HG02938 (cell line): ENCODE measurements around the gene PEX1.
"Not testable (repeated sequence)": the region's sequence is repeated elsewhere in the genome, so short reads cannot be mapped to it uniquely, and the experiment has no call there.

Source experiments
- ATAC-seq: cut with Tn5 transposase; IDR thresholded peaks from one replicate; pipeline ENCODE4 v1.9.1; 2021; ENCODE audit warnings: mild to moderate bottlenecking, moderate library complexity; ENCODE audit not compliant: unreplicated experiment

The PEX1 gene

DNA sequence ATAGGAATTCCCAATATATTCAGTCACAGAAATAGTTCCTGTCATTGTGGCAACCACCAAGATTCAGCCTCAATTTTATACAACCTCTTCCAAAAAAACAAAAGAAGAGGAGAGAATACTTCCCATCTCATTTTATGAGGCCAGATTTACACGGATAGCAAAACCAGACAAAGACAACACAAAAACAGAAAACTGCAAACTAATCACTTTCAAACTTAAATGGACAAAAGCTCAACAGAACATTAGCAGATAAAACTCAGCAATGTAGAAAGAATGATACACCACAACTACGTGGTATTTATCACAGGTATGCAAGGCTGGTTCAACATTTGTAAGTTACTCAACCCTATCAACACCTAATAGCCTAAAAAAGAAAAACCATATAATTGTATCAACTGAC, 22.0 kb downstream of the PEX1 start:
- no peak for ATAC-seq

DNA sequence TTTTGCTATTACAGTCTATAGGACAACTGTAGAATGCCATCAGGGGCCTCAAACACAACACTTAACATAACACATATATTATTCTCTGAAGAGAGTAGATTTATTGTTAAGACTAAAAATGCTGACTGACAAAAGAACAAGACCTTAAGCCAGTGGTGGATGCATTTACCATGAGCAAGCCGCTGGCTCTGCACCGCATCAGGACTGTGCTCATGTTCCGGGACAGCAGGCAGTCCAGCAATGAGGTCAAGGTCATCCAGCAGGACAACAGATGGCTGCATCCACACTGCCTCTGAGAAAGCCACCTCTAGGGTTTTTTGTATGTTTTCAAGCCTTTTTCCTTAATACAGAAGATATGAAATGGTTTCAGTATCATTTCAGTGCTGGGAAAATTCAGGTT, 23.8 kb downstream of the PEX1 start:
- ATAC-seq: no peak

DNA sequence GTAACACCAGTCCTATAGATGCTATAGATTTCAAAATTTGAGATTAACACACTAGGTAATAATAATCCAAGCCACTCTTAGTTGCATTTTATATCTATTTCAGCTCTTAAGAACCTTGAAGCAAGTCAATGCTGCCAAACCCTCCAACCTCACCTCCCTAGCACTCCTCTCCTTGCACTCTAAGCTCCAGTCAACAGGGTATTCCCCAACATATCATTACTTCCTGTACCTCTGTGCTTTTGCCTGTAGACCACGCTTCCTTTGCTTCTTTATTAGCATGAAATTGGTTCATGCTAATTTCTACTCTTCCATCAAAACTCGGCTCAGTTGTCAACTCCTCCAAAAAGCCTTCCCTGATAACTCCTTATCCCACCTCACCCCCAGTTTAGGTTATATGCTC, 24.6 kb downstream of the PEX1 start:
- no peak for ATAC-seq

GRCh38 chr7:92498557-92498956, 29.8 kb downstream of the PEX1 start:
- no peak for ATAC-seq

DNA sequence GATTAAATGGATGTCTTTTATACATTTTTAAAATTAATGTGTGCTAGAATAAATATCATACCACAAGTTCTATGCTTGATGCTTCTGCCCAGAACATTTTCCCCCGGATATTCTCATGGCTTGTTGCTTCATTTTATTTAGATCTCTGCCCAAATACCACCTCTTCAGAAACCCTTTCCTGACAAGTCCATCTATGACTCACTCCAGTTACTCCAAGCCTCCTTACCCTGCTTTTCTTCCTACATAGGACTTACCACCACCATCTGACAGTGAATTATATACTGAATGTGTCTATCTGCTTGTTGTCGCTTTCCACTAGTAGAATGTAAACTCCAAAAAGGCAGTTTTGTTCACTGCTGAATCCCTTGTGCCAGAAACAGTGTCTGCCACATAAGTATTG, 31.4 kb downstream of the PEX1 start:
- no peak for ATAC-seq

- ATAC-seq: no peak
These were observed 38.7 kb downstream of the PEX1 start for GRCh38 chr7:92489634-92490033.

DNA sequence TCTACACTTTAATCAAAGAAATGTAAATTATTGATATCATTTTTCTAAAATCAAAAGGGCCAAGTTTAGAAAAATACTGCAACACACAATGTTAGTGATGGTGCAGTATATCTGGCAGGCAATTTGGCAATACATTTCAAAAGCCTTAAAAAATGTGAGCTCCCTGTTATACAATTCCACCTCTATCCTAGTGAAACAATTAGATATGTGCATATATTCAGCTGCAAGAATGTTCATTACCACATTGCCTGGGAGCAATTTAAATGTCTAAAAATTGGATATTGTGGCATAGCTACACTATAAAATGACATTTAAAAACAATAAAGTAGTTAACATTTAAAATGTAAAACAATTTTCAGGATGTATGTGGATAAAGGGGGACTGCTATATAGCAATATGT, 40.5 kb downstream of the PEX1 start:
- ATAC-seq: no peak

DNA sequence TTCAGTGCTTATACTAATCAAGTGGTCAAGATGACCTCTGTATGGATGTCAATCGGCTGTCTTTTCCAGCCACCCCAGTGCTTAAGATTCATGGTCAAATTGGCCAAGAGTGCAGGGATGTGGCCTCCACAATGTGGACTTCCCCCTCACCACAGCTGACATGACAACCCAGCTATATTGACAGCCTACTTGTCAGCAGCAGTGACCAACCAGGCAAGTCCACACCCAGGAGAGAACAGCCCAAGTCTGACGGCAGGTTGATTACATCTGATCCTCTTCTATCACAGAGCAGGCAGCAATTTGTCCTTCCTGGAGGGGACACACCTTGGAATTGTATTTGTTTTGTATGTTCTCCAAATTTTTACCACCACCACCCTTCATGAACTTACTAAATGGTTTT, 42.3 kb downstream of the PEX1 start:
- ATAC-seq: no peak

DNA sequence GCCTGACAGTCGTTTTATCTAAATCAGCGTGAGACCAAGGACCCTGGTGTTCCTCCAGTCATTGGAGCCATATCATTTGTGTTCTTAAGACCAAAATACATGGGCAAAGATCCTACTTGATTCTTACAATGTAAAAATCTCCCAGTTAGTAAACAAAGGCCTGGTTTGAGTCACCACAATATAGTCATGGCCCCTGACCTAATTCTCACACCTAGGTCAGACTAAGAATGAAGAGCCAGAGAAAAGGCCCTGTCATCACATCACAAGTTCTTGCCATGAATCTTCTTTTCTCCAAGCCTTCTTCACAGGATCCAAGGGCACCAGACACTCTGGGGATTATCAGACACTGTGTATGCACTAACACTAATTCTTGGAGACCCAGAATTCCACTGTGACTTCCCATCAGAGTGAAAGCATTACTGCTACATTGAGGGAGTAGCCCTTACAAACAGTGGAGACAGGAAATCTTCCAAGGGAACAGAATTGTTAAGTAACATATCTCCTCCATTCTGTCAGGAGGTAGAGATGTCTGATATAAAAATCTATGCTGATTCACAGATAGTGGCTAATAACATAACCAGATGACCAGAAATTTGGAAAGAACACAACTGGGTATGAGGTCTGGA, 42.9 kb downstream of the PEX1 start:
- no peak for ATAC-seq

- not testable (repeated sequence) for ATAC-seq
These were observed 44.1 kb downstream of the PEX1 start for GRCh38 chr7:92484226-92484625.

DNA sequence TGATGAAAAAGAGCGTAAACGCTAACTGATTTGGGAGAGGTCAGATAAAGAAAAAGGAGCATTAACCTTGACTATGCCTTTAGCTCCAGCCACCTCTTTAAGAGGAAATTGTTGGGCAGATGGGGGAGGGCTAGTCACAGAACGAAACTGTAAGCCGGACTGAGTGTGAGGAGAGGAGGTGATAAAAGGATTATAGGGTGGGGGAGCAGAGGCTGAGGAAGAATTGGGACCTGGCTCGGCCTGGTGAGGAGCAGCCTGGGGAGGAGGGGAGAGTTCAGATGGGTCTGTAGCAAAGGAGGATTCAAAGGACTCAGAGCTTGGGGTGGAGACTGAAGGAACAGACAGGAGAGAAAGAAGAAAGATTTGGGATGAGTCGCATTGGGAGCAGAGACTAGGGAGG, 44.7 kb downstream of the PEX1 start:
- ATAC-seq: not testable (repeated sequence)

GRCh38 chr7:92479146-92479545, 49.2 kb downstream of the PEX1 start:
- ATAC-seq: not testable (repeated sequence)

DNA sequence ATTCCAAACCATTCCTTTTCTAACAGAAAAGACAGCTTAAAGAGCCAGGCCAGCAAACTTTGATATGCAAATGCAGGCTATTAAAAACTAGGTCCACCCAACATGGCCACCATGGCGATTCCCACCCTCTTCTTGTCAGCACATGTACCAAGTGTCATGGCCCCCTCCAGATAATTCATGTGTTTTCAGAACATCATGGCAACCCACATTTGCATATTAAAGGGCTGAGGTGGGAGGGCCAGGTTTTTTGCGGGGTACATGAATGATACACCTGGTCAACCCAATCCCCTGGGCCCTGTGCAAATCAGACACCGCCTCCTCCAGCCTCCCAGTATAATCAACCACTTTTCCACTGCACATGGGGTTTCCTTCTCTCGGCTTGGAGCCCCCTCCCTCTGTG, 49.6 kb downstream of the PEX1 start:
- ATAC-seq: no peak

GRCh38 chr7:92478095-92478494, 50.2 kb downstream of the PEX1 start:
- no peak for ATAC-seq

DNA sequence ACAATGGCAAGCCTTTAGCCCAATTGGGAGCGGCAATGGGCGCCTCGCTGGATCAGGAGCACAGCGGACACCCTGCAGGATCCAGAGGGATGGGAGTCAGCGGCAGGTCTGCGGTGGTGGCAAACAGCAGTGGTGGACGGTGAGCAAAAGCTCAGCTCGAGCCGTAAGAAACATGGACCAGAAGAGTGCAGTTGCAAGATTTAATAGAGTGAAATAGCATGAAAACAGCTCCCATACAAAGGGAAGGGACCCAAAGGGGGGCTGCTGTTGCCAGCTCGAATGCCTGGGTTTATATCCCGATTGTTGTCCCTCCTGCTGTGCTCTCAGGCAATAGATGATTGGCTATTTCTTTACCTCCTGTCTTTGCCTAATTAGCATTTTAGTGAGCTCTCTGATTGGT, 50.6 kb downstream of the PEX1 start, which contains the start of gene ERVW-1:
ERVW-1 (minus strand) TSS at position 266 of the 400 bp plus-strand sequence. CDS start 7,565 bp downstream, outside the sequence.
- not testable (repeated sequence) for ATAC-seq

DNA sequence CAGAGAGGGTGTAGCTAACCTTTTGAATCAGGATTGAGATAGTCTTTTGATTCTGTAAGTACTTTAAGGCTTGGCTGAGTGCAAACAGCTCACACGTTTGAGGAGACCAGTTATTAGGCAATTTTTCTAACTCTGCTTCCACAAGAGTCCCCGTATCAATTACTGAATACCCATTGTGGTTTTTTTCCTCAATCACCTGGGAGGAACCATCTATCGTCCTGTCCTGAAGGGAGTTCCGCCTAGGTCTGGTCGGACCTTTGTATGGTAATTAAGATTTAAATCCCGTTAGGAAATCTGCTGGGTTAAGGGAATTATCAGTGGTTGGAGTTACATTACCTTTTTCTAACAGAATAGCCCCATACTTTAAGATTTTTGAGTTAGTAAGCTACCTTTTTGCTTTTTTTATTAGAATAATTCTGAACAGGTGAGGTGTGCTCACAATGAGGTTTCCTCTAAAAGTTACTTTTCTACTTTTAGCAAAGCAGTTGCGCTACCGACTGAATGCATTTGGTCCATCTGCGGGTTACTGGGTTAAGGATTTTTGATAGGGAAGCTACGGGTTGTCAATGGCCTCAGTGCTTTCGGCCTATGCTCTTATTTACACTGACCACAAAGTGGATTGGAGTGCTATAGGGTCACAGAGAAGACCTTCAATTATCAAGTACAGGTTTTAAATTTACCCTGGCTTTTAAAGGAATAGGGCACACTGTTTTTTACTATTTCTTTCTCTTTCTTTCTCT, 52.3 kb downstream of the PEX1 start:
- not testable (repeated sequence) for ATAC-seq

GRCh38 chr7:92475261-92475770, 53.0 kb downstream of the PEX1 start:
- not testable (repeated sequence) for ATAC-seq

- ATAC-seq: not testable (repeated sequence)
These were observed 54.3 kb downstream of the PEX1 start for GRCh38 chr7:92473989-92474388.

DNA sequence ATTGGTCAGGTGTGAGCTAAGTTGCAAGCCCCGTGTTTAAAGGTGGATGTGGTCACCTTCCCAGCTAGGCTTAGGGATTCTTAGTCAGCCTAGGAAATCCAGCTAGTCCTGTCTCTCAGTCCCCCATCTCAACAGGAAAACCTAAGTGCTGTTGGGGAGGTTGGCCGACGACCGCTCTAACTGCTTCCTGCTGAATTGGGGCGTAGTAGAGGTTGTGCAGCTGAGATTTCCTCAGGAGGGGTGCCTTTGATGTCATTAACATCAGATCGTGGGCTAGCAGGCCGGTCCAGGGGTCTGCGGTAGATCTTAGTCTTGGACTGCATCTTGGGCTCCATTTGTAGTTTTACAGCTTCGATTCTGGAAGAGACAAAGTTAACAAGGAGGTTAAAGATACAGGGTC, 59.7 kb downstream of the PEX1 start:
- ATAC-seq: not testable (repeated sequence)

- no peak for ATAC-seq
These were observed 61.6 kb downstream of the PEX1 start for GRCh38 chr7:92466682-92467081.

- no peak for ATAC-seq
These were observed 63.8 kb downstream of the PEX1 start for GRCh38 chr7:92464515-92464914.

- no peak for ATAC-seq
These were observed 65.8 kb downstream of the PEX1 start for GRCh38 chr7:92462560-92462959.
